Measurements from ENCODE around the gene ALOXE3.

GRCh38 chr17:8123695-8124349 lies 5.5 kb upstream of the ALOXE3 start, which contains the start of gene HES7:
- TF ChIP-seq, protein P1, sequence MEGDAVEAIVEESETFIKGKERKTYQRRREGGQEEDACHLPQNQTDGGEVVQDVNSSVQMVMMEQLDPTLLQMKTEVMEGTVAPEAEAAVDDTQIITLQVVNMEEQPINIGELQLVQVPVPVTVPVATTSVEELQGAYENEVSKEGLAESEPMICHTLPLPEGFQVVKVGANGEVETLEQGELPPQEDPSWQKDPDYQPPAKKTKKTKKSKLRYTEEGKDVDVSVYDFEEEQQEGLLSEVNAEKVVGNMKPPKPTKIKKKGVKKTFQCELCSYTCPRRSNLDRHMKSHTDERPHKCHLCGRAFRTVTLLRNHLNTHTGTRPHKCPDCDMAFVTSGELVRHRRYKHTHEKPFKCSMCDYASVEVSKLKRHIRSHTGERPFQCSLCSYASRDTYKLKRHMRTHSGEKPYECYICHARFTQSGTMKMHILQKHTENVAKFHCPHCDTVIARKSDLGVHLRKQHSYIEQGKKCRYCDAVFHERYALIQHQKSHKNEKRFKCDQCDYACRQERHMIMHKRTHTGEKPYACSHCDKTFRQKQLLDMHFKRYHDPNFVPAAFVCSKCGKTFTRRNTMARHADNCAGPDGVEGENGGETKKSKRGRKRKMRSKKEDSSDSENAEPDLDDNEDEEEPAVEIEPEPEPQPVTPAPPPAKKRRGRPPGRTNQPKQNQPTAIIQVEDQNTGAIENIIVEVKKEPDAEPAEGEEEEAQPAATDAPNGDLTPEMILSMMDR (IDR thresholded peaks at IDR 0.05) = no peak
- no peak for TF ChIP-seq POLR2A (IDR thresholded peaks at IDR 0.05)

Measured in body of pancreas (tissue), 4 donors.